Measurements from ENCODE around the gene MAB21L1. TPM values are rescaled to one million over a fixed set of nuclear protein-coding genes. Genes with fewer than 3 reads are reported as not detected.

The MAB21L1 gene
- total RNA-seq, 4 donors from 2014 or later: 1.1 TPM; not detected in 3

- Histone ChIP-seq H3K4me1 (no peaks in the 10 kb centered on the region), H3K4me3 (peak overlapping the region; percentile 14 to 45), H3K9me3 (no peaks in the 10 kb centered on the region), H3K27ac (peak overlapping the region in 1 of 2 donors; percentile 73), H3K36me3 (no peaks in the 10 kb centered on the region), H3K27me3 (no peaks in the 10 kb centered on the region)
- TF ChIP-seq CTCF (IDR thresholded peaks at IDR 0.05): no peak
- TF ChIP-seq POLR2A (IDR thresholded peaks at IDR 0.05): no peak
- intact Hi-C loops (cut with DNase I; ENCODE audit: low total_unique reads): no loop called here
- DNase-seq: no peak
These were observed 6.5 kb downstream of the MAB21L1 start for GRCh38 chr13:35469806-35470525.

DNA sequence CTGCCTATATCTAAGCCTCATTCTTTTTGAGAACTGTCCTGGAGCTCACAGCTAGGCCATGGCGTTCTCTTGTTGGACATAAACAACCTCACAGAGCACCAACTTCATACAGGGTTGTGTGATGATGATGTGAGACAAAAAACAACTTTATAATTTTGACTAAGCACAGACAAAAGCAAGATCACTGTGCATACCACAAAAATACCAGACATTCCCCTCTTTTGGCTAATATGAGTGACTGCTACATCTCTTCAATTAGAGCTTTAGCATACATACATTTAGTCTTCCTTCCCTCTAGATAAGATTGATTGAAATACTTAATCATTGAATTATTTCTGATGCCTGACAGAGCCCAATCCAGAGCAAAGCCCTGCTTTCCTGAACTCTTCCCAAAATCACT lies 8.3 kb downstream of the MAB21L1 start:
- intact Hi-C loops (cut with DNase I; ENCODE audit: low total_unique reads): no loop called here
- no peak overlapping the region for H3K27ac ChIP-seq
- TF ChIP-seq CTCF (IDR thresholded peaks at IDR 0.05): no peak
- no peak for TF ChIP-seq POLR2A (IDR thresholded peaks at IDR 0.05)

DNA sequence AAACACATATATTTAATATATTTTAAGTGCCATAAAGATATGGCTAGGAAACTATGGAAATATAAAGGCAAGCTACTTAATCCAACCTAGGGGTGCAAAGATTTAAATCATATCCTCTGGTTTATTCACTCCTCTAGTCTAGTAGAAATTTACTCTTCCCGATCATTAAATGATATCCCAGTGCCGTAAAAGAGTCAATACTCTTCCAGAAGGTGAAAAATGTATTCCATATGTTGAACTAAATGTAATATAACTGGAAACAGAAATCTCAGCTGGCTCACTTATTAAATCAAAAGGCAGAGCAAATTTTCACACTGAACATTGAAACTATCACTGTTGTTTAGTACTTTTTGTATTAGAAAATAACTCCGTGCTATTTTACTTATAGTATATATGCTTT lies 11.1 kb downstream of the MAB21L1 start:
- no peak overlapping the region for H3K4me3 ChIP-seq
- H3K9me3 ChIP-seq: no peaks in the 10 kb centered on the region
- no peaks in the 10 kb centered on the region for H3K36me3 ChIP-seq
- intact Hi-C loops (cut with DNase I; ENCODE audit: low total_unique reads): no loop called here
- H3K4me1 ChIP-seq: no peaks in the 10 kb centered on the region
- no peak for DNase-seq
- no peak overlapping the region for H3K27ac ChIP-seq
- TF ChIP-seq CTCF (IDR thresholded peaks at IDR 0.05): no peak
- no peak for TF ChIP-seq POLR2A (IDR thresholded peaks at IDR 0.05)
- H3K27me3 ChIP-seq: no peaks in the 10 kb centered on the region

More for the DNA sequence above, 8.3 kb downstream of the MAB21L1 start:
- H3K27me3 ChIP-seq: no peaks in the 10 kb centered on the region
- H3K36me3 ChIP-seq: no peaks in the 10 kb centered on the region
- H3K4me1 ChIP-seq: no peaks in the 10 kb centered on the region
- DNase-seq: no peak
- H3K4me3 ChIP-seq: no peak overlapping the region
- no peaks in the 10 kb centered on the region for H3K9me3 ChIP-seq

GRCh38 chr13:35460061-35460460 lies 16.4 kb downstream of the MAB21L1 start:
- Histone ChIP-seq H3K9me3 (no peaks in the 10 kb centered on the region), H3K27ac (no peak overlapping the region), H3K4me3 (no peak overlapping the region), H3K36me3 (no peaks in the 10 kb centered on the region), H3K4me1 (no peaks in the 10 kb centered on the region), H3K27me3 (no peaks in the 10 kb centered on the region)
- DNase-seq: no peak
- no peak for TF ChIP-seq CTCF (IDR thresholded peaks at IDR 0.05)
- no peak for TF ChIP-seq POLR2A (IDR thresholded peaks at IDR 0.05)
- intact Hi-C loops (cut with DNase I; ENCODE audit: low total_unique reads): no loop called here

DNA sequence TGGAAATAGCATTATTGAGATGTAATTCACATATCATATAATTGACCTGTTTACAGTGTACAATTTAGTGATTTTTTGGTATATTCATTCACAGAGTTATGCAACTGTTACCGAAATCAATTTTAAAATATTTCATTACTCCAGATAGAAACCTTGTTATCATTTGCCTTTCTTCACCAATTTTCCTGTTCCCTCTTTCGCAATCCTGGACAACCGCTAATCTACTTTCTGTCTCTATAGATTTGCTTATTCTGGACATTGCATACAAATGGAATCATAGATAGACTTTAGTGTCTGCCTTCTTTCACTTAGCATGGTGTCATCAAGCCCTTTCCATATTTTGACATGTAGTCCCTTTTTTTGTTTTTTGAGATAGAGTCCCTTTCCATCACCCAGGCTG lies 19.2 kb downstream of the MAB21L1 start:
- DNase-seq: no peak
- TF ChIP-seq POLR2A (IDR thresholded peaks at IDR 0.05): no peak

More for the DNA sequence above, 19.2 kb downstream of the MAB21L1 start:
- no peaks in the 10 kb centered on the region for H3K9me3 ChIP-seq
- intact Hi-C loops (cut with DNase I; ENCODE audit: low total_unique reads): no loop called here
- no peaks in the 10 kb centered on the region for H3K27me3 ChIP-seq
- no peak overlapping the region for H3K27ac ChIP-seq
- H3K36me3 ChIP-seq: no peaks in the 10 kb centered on the region
- H3K4me3 ChIP-seq: no peak overlapping the region
- H3K4me1 ChIP-seq: no peaks in the 10 kb centered on the region
